ENCODE results near the gene SLAIN2. TPM values are rescaled to one million over a fixed set of nuclear protein-coding genes. Genes with fewer than 3 reads are reported as not detected.

Gene SLAIN2
- total and polyA plus RNA-seq, 2 of the 4 experiments (the other 2 are of a cell fraction), result 23.3 to 53.0 TPM

- H3K56ac ChIP-seq (ENCODE audit: extremely low read depth, insufficient read depth, low read length), result no peak overlapping the region
- no peaks in the 10 kb centered on the region for H3K9me3 ChIP-seq (ENCODE audit: control insufficient read depth, insufficient read depth, low read length)
- H2BK120ac ChIP-seq (ENCODE audit: low read depth, low read length), result no peak overlapping the region
- H2BK20ac ChIP-seq (ENCODE audit: low read depth, low read length), result no peak overlapping the region
- no peaks in the 10 kb centered on the region; a peak in 1 of 4 replicates for H3K79me1 ChIP-seq (ENCODE audit: low read depth in 1 of 2, low read length in 2 of 2)
- no peak overlapping the region for H4K91ac ChIP-seq (ENCODE audit: insufficient read depth, low read depth, low read length)
- no peaks in the 10 kb centered on the region for H3K36me3 ChIP-seq (ENCODE audit: control insufficient read depth, insufficient read depth, low read length)
- H4K5ac ChIP-seq (ENCODE audit: low read depth, low read length), result no peak overlapping the region
- no peak overlapping the region for H2AK5ac ChIP-seq (ENCODE audit: low read depth, low read length)
- intact Hi-C loops (cut with micrococcal nuclease), result no loop called here
- H3K4me3 ChIP-seq (ENCODE audit: insufficient read depth, low read depth, low read length), result no peak overlapping the region
- ATAC-seq (ENCODE audit: low read depth) (no peak), DNase-seq (no peak)
- H3K4me2 ChIP-seq (ENCODE audit: low read depth, low read length), result no peak overlapping the region
- H3K9ac ChIP-seq (ENCODE audit: low read depth, low read length), result no peak overlapping the region
- H3K14ac ChIP-seq (replicated peaks; ENCODE audit: low read depth, low read length), result no peak overlapping the region
- H3K18ac ChIP-seq (ENCODE audit: low read depth, low read length), result no peak overlapping the region
- H2AFZ ChIP-seq (replicated peaks; ENCODE audit: low read length, poor library complexity), result no peak overlapping the region
- BruUV-seq (replicated peaks), result no TSS peak
- in situ Hi-C loops (cut with MboI; ENCODE audit: low sequenced_read_pairs), result no loop called here
- POLR2A ChIA-PET (ENCODE audit: unreplicated experiment), result no interaction called here
- H4K8ac ChIP-seq (ENCODE audit: low read depth in 2 of 2, low read length in 2 of 2), result no peak overlapping the region
- H3K23ac ChIP-seq (ENCODE audit: low read depth, low read length), result no peak overlapping the region
- no peak overlapping the region for H3K27ac ChIP-seq (ENCODE audit: insufficient read depth, low read length)
- dilution Hi-C loops (cut with HindIII; ENCODE audit: low sequenced_read_pairs, unreplicated experiment), result no loop called here
- H3K9me1 ChIP-seq (ENCODE audit: insufficient read depth, low read length), result peaks cover 3% of the 10 kb centered on the region; the same call in 1 of the 2 replicates
- H2BK5ac ChIP-seq (ENCODE audit: low read depth, low read length, poor library complexity, severe bottlenecking), result no peak overlapping the region
- TF ChIP-seq MAZ (IDR thresholded peaks at IDR 0.05; ENCODE audit: borderline replicate concordance, low read depth, low read length) (no peak), MAFK (IDR thresholded peaks at IDR 0.05; ENCODE audit: low read depth, low read length) (no peak), CEBPB (IDR thresholded peaks at IDR 0.05; ENCODE audit: low read depth, low read length) (no peak), BHLHE40 (IDR thresholded peaks at IDR 0.05; ENCODE audit: low read depth, low read length) (no peak), NFE2L2 (IDR thresholded peaks at IDR 0.05; ENCODE audit: low read depth, low read length) (no peak), FOS (IDR thresholded peaks at IDR 0.05; ENCODE audit: low read depth, low read length) (no peak), RAD21 (IDR thresholded peaks at IDR 0.05; ENCODE audit: low read length) (no peak), RCOR1 (IDR thresholded peaks at IDR 0.05; ENCODE audit: insufficient replicate concordance, low read length) (no peak), MXI1 (IDR thresholded peaks at IDR 0.05; ENCODE audit: borderline replicate concordance, low read depth, low read length) (no peak), CHD1 (IDR thresholded peaks at IDR 0.05; ENCODE audit: low read depth, low read length) (no peak), RFX5 (IDR thresholded peaks at IDR 0.05; ENCODE audit: low read depth, low read length) (no peak), POLR2A (IDR thresholded peaks at IDR 0.05; ENCODE audit: low read depth, low read length) (no peak), SMC3 (IDR thresholded peaks at IDR 0.05; ENCODE audit: low read depth, low read length) (no peak)
- TF ChIP-seq, protein P1, sequence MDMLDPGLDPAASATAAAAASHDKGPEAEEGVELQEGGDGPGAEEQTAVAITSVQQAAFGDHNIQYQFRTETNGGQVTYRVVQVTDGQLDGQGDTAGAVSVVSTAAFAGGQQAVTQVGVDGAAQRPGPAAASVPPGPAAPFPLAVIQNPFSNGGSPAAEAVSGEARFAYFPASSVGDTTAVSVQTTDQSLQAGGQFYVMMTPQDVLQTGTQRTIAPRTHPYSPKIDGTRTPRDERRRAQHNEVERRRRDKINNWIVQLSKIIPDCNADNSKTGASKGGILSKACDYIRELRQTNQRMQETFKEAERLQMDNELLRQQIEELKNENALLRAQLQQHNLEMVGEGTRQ (IDR thresholded peaks at IDR 0.05; ENCODE audit: low read depth, low read length), result no peak
- TF ChIP-seq, protein P2, sequence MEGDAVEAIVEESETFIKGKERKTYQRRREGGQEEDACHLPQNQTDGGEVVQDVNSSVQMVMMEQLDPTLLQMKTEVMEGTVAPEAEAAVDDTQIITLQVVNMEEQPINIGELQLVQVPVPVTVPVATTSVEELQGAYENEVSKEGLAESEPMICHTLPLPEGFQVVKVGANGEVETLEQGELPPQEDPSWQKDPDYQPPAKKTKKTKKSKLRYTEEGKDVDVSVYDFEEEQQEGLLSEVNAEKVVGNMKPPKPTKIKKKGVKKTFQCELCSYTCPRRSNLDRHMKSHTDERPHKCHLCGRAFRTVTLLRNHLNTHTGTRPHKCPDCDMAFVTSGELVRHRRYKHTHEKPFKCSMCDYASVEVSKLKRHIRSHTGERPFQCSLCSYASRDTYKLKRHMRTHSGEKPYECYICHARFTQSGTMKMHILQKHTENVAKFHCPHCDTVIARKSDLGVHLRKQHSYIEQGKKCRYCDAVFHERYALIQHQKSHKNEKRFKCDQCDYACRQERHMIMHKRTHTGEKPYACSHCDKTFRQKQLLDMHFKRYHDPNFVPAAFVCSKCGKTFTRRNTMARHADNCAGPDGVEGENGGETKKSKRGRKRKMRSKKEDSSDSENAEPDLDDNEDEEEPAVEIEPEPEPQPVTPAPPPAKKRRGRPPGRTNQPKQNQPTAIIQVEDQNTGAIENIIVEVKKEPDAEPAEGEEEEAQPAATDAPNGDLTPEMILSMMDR (conservative IDR thresholded peaks at IDR 0.05; ENCODE audit: low read depth, low read length), result no peak
- TF ChIP-seq, protein P3, sequence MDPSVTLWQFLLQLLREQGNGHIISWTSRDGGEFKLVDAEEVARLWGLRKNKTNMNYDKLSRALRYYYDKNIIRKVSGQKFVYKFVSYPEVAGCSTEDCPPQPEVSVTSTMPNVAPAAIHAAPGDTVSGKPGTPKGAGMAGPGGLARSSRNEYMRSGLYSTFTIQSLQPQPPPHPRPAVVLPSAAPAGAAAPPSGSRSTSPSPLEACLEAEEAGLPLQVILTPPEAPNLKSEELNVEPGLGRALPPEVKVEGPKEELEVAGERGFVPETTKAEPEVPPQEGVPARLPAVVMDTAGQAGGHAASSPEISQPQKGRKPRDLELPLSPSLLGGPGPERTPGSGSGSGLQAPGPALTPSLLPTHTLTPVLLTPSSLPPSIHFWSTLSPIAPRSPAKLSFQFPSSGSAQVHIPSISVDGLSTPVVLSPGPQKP (IDR thresholded peaks at IDR 0.05; ENCODE audit: borderline replicate concordance, low read depth, low read length), result no peak
- H4K20me1 ChIP-seq (ENCODE audit: insufficient read depth, low read length), result no peaks in the 10 kb centered on the region
- H2BK15ac ChIP-seq (ENCODE audit: low read depth, low read length), result no peak overlapping the region
- no peaks in the 10 kb centered on the region for H3K27me3 ChIP-seq (ENCODE audit: control insufficient read depth, insufficient read depth, low read length)
- peaks cover 1% of the 10 kb centered on the region; the same call in 1 of the 2 replicates for H3K4me1 ChIP-seq (ENCODE audit: control insufficient read depth, insufficient read depth, low read length)
- H2AK9ac ChIP-seq (replicated peaks; ENCODE audit: low read depth, low read length, poor library complexity), result no peak overlapping the region
- WGBS, 2 experiments (ENCODE audit: extremely low coverage in 2 of 2, insufficient read length in 1 of 2), result no CpG with 5 or more reads among the region's 4 CpGs
- no peak overlapping the region for H3K4ac ChIP-seq (ENCODE audit: low read depth, low read length)
- CTCF ChIA-PET, result no interaction called here
Observed at GRCh38 chr4:48432017-48432416, 90.7 kb downstream of the SLAIN2 start.
